ENCODE data around the gene GMPR2. TPM values are rescaled to one million over a fixed set of nuclear protein-coding genes. Genes with fewer than 3 reads are reported as not detected.

GMPR2 gene
- total RNA-seq, 1 donor from 2014 or later = 30.3 TPM

GRCh38 chr14:24249230-24250021 lies 16.7 kb downstream of the GMPR2 start:
- DNase-seq (ENCODE audit: low spot score) (no peak), ATAC-seq (no peak)

- DNase-seq (ENCODE audit: low spot score) (no peak), ATAC-seq (no peak)
Observed at GRCh38 chr14:24250354-24250753, 17.6 kb downstream of the GMPR2 start.

- no peak for DNase-seq (ENCODE audit: low spot score)
- no peak for ATAC-seq
Observed at GRCh38 chr14:24251880-24252288, 19.2 kb downstream of the GMPR2 start.

- no peak for DNase-seq (ENCODE audit: low spot score)
- ATAC-seq = no peak
Observed at GRCh38 chr14:24252289-24253124, 19.8 kb downstream of the GMPR2 start.

- DNase-seq (ENCODE audit: low spot score) (no peak), ATAC-seq (no peak)
Observed at GRCh38 chr14:24253936-24254335, 21.2 kb downstream of the GMPR2 start.

GRCh38 chr14:24254630-24255392 lies 22.1 kb downstream of the GMPR2 start:
- DNase-seq (ENCODE audit: low spot score) = no peak

GRCh38 chr14:24255438-24255837 lies 22.7 kb downstream of the GMPR2 start:
- DNase-seq (ENCODE audit: low spot score) = no peak
- ATAC-seq = no peak

More at GRCh38 chr14:24254630-24255392, 22.1 kb downstream of the GMPR2 start:
- ATAC-seq = no peak

- ATAC-seq = no peak
- DNase-seq (ENCODE audit: low spot score) = no peak
Observed at GRCh38 chr14:24255931-24256711, 23.4 kb downstream of the GMPR2 start.

- DNase-seq (ENCODE audit: low spot score) (no peak), ATAC-seq (no peak)
Observed at GRCh38 chr14:24256960-24257359, 24.2 kb downstream of the GMPR2 start.

GRCh38 chr14:24258119-24258518 lies 25.4 kb downstream of the GMPR2 start:
- ATAC-seq (no peak), DNase-seq (ENCODE audit: low spot score) (no peak)

GRCh38 chr14:24258548-24259265 lies 26.0 kb downstream of the GMPR2 start:
- no peak for ATAC-seq
- DNase-seq (ENCODE audit: low spot score) = no peak

- DNase-seq (ENCODE audit: low spot score) (no peak), ATAC-seq (no peak)
Observed at GRCh38 chr14:24259282-24260025, 26.7 kb downstream of the GMPR2 start.

GRCh38 chr14:24260026-24260779 lies 27.5 kb downstream of the GMPR2 start:
- no peak for ATAC-seq
- DNase-seq (ENCODE audit: low spot score) = no peak

- ATAC-seq = no peak
- DNase-seq (ENCODE audit: low spot score) = no peak
Observed at GRCh38 chr14:24260780-24261157, 28.0 kb downstream of the GMPR2 start.

- DNase-seq (ENCODE audit: low spot score) (no peak), ATAC-seq (no peak)
Observed at GRCh38 chr14:24261256-24261968, 28.7 kb downstream of the GMPR2 start.

GRCh38 chr14:24261969-24262327 lies 29.2 kb downstream of the GMPR2 start:
- no peak for DNase-seq (ENCODE audit: low spot score)
- ATAC-seq = no peak

- ATAC-seq (no peak), DNase-seq (ENCODE audit: low spot score) (no peak)
Observed at GRCh38 chr14:24262821-24263733, 30.3 kb downstream of the GMPR2 start, which contains the start of gene TGM1. TSS of gene TGM1 (minus strand) at chr14:24263177. CDS start at chr14:24262352, 825 bp downstream.

Data from left lobe of liver (tissue), 2 donors.